ENCODE results near the gene MRPS27.
A peak's percentile ranks its signal among the peaks of the same experiment; 100 is the strongest.
"Not testable (repeated sequence)": the region's sequence is repeated elsewhere in the genome, so short reads cannot be mapped to it uniquely, and the experiment has no call there.

MRPS27 gene

DNA sequence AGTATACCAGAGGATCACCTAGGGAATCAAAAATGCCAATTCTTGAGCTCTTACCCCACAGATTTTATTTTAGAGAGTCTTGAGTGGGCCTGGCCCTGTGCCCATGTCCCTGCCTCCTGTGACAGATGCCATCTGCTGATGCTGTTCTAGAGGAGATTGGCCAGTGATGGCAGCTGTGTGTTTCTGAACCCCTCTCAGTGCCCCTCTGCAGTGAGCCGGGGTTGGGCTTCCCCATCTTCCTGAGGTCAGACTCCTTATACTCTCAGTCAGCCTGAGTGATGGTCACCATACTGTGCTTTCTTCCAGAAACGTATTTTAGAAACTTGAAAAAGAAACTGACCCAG lies 6.2 kb upstream of the MRPS27 start:
- no peaks in the 10 kb centered on the region for H3K4me1 ChIP-seq (ENCODE audit: control insufficient read depth, insufficient read depth, low read length)
- no peak for DNase-seq (ENCODE audit: low read depth, low spot score)
- H3K36me3 ChIP-seq (ENCODE audit: control insufficient read depth, insufficient read depth, low read length) = no peaks in the 10 kb centered on the region
- H3K4me3 ChIP-seq (ENCODE audit: low read length) = no peak overlapping the region
- no CpG with 5 or more reads among the region's 2 CpGs for WGBS (ENCODE audit: insufficient coverage, insufficient read length)
- H3K9me3 ChIP-seq (ENCODE audit: control insufficient read depth, insufficient read depth, low read length) = no peaks in the 10 kb centered on the region
- no peak overlapping the region for H3K27ac ChIP-seq (ENCODE audit: low read length)
- no peaks in the 10 kb centered on the region for H3K27me3 ChIP-seq (ENCODE audit: control insufficient read depth, insufficient read depth, low read length)

DNA sequence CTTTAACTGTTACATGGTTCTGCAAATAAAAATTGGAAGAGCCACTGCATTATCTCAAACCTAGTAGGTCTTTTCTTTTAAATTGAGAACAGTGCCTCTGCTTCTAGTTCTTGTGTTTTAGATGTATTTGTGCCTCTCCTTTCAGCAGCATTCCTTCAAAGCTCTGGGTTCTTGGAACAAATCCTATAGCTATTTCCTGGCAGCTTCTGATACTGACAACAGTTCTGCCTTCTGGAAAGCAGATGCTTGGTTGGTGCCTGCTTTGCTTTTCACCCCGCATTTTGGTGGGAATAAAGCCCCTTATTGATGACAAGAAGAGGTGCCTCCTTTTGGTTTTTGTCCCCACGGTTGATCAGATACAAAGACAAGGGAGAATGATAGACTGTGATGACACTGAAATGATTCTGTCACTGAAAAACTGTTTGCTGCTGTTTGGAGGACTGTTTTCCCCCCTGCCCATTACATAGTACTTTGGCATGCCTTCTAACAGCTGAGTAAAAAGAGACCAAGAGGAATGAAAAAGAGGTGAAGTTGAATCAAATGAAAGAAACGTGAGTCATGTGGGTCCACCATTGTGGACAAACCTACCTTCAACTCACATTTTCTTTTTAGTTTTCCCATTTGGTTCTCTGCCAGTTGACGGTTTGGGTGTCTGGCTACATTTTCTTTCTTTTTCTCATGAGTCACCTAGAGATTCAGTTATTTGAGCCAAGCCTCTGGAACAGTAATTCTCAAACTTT lies 5.7 kb upstream of the MRPS27 start:
- Histone ChIP-seq H3K4me3 (ENCODE audit: low read length) (no peak overlapping the region), H3K27ac (ENCODE audit: low read length) (no peak overlapping the region), H3K27me3 (ENCODE audit: control insufficient read depth, insufficient read depth, low read length) (no peaks in the 10 kb centered on the region)

DNA sequence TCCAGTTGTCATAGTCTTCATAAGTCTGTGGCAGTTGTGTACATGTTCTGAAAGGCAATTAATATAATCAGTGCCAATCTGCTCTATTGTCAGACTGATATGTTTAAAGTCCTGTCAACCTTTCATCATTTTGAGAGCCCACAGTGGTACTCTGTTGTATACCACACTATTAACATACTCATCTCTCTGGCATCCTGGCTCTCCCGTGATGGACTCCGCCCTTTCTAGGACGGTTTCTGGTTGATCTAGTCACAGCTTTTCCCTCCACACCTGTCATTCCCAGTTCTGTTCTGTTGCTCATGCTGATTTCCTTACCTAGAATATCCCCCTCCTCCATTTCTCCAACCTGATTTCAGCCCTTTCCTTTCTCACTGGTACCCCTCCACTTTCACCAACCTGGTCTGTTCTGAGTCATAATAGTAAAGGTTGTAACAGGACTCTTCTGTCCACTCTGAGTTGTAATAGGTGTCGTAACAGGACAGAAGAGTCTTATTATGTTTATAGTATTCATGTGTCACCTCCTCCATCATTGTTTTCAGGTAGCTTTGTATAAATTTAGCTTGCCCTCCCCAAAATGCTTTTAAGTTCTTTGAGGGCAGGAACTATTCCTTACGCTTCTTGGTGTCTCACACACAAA lies 4.3 kb upstream of the MRPS27 start:
- Histone ChIP-seq H3K27me3 (ENCODE audit: control insufficient read depth, insufficient read depth, low read length) (no peaks in the 10 kb centered on the region), H3K9me3 (ENCODE audit: control insufficient read depth, insufficient read depth, low read length) (no peaks in the 10 kb centered on the region), H3K4me3 (ENCODE audit: low read length) (no peak overlapping the region), H3K27ac (ENCODE audit: low read length) (no peak overlapping the region), H3K36me3 (ENCODE audit: control insufficient read depth, insufficient read depth, low read length) (no peaks in the 10 kb centered on the region), H3K4me1 (ENCODE audit: control insufficient read depth, insufficient read depth, low read length) (no peaks in the 10 kb centered on the region)
- DNase-seq (ENCODE audit: low read depth, low spot score) = no peak
- WGBS (ENCODE audit: insufficient coverage, insufficient read length) = no CpG with 5 or more reads among the region's 5 CpGs

More for the DNA sequence above, 5.7 kb upstream of the MRPS27 start:
- H3K36me3 ChIP-seq (ENCODE audit: control insufficient read depth, insufficient read depth, low read length) = no peaks in the 10 kb centered on the region
- no CpG with 5 or more reads among the region's 4 CpGs for WGBS (ENCODE audit: insufficient coverage, insufficient read length)
- no peaks in the 10 kb centered on the region for H3K9me3 ChIP-seq (ENCODE audit: control insufficient read depth, insufficient read depth, low read length)
- DNase-seq (ENCODE audit: low read depth, low spot score) = no peak
- no peaks in the 10 kb centered on the region for H3K4me1 ChIP-seq (ENCODE audit: control insufficient read depth, insufficient read depth, low read length)

- H3K4me1 ChIP-seq (ENCODE audit: control insufficient read depth, insufficient read depth, low read length); H3K9me3 ChIP-seq (ENCODE audit: control insufficient read depth, insufficient read depth, low read length); H3K36me3 ChIP-seq (ENCODE audit: control insufficient read depth, insufficient read depth, low read length); DNase-seq (ENCODE audit: low read depth, low spot score); H3K27me3 ChIP-seq (ENCODE audit: control insufficient read depth, insufficient read depth, low read length); H3K27ac ChIP-seq (ENCODE audit: low read length): not testable (repeated sequence)
- H3K4me3 ChIP-seq (ENCODE audit: low read length) = peak overlapping the region; percentile 74; the same call in 1 of the 2 replicates
- WGBS (ENCODE audit: insufficient coverage, insufficient read length) = no CpG with 5 or more reads among the region's 28 CpGs
Measured at GRCh38 chr5:72319435-72319975, 535 bp downstream of the MRPS27 start.

DNA sequence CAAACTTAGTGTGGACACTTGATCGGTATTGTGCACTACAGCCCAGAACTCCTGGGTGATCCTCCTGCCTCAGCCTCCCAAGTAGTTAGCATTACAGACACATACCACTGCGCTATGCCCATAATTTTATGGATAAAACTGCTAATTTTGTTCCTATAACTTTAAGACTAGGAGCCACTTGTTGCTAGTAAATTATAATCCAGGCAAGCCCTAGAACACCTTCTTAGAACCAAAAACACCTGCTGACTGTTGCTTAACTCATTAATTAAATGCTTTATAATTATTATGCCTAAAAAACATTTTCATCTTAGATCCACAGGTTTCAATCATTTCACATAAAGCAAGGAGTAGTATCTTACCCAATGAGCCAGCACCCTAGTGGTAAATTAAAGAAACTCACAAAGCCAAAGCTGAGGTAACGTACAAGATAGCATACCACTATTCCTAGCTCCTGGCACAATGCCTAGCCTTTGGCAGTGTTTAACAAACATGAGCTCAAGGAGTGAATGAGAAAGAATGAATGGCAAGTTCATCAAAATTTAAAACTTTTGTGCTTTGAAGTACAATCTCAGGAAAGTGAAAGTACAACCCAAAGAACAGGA lies 5.4 kb downstream of the MRPS27 start:
- no peak for DNase-seq (ENCODE audit: low read depth, low spot score)
- Histone ChIP-seq H3K9me3 (ENCODE audit: control insufficient read depth, insufficient read depth, low read length) (no peaks in the 10 kb centered on the region), H3K4me1 (ENCODE audit: control insufficient read depth, insufficient read depth, low read length) (no peaks in the 10 kb centered on the region), H3K27ac (ENCODE audit: low read length) (no peak overlapping the region), H3K4me3 (ENCODE audit: low read length) (no peak overlapping the region), H3K36me3 (ENCODE audit: control insufficient read depth, insufficient read depth, low read length) (peaks cover 5% of the 10 kb centered on the region; the same call in 1 of the 2 replicates), H3K27me3 (ENCODE audit: control insufficient read depth, insufficient read depth, low read length) (no peaks in the 10 kb centered on the region)
- WGBS (ENCODE audit: insufficient coverage, insufficient read length) = no CpG with 5 or more reads among the region's 3 CpGs

DNA sequence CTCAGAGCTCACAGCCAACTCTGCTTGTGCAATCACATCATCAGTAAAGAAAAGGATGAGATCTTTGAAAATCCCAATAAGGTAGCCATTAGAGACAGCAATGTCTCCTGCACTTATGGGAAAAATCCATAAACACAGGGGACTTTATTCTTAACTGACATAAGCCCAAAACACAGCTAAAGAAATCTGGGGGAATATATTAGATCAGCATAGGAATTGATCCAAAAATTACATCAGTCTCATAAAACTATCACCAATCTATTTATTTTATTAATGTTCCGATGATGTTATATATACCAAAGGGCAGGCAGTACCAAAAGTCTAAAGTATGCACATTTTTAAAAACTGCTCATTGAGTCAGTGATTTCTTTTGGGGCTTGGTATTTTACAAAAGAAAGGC lies 6.9 kb downstream of the MRPS27 start:
- H3K36me3 ChIP-seq (ENCODE audit: control insufficient read depth, insufficient read depth, low read length) = peaks cover 5% of the 10 kb centered on the region; the same call in 1 of the 2 replicates
- H3K27ac ChIP-seq (ENCODE audit: low read length) = no peak overlapping the region
- H3K9me3 ChIP-seq (ENCODE audit: control insufficient read depth, insufficient read depth, low read length) = no peaks in the 10 kb centered on the region
- no peaks in the 10 kb centered on the region for H3K27me3 ChIP-seq (ENCODE audit: control insufficient read depth, insufficient read depth, low read length)
- DNase-seq (ENCODE audit: low read depth, low spot score) = no peak
- WGBS (ENCODE audit: insufficient coverage, insufficient read length) = no CpG with 5 or more reads among the region's 1 CpG
- no peak overlapping the region for H3K4me3 ChIP-seq (ENCODE audit: low read length)
- H3K4me1 ChIP-seq (ENCODE audit: control insufficient read depth, insufficient read depth, low read length) = peaks cover 2% of the 10 kb centered on the region; the same call in 1 of the 2 replicates

- Histone ChIP-seq H3K36me3 (ENCODE audit: control insufficient read depth, insufficient read depth, low read length) (peaks cover 5% of the 10 kb centered on the region; the same call in 1 of the 2 replicates), H3K4me1 (ENCODE audit: control insufficient read depth, insufficient read depth, low read length) (peaks cover 2% of the 10 kb centered on the region; the same call in 1 of the 2 replicates), H3K27ac (ENCODE audit: low read length) (no peak overlapping the region), H3K27me3 (ENCODE audit: control insufficient read depth, insufficient read depth, low read length) (no peaks in the 10 kb centered on the region), H3K9me3 (ENCODE audit: control insufficient read depth, insufficient read depth, low read length) (no peaks in the 10 kb centered on the region), H3K4me3 (ENCODE audit: low read length) (no peak overlapping the region)
- DNase-seq (ENCODE audit: low read depth, low spot score) = no peak
- no CpG with 5 or more reads among the region's 6 CpGs for WGBS (ENCODE audit: insufficient coverage, insufficient read length)
Measured at GRCh38 chr5:72308853-72309191, 11.2 kb downstream of the MRPS27 start.

DNA sequence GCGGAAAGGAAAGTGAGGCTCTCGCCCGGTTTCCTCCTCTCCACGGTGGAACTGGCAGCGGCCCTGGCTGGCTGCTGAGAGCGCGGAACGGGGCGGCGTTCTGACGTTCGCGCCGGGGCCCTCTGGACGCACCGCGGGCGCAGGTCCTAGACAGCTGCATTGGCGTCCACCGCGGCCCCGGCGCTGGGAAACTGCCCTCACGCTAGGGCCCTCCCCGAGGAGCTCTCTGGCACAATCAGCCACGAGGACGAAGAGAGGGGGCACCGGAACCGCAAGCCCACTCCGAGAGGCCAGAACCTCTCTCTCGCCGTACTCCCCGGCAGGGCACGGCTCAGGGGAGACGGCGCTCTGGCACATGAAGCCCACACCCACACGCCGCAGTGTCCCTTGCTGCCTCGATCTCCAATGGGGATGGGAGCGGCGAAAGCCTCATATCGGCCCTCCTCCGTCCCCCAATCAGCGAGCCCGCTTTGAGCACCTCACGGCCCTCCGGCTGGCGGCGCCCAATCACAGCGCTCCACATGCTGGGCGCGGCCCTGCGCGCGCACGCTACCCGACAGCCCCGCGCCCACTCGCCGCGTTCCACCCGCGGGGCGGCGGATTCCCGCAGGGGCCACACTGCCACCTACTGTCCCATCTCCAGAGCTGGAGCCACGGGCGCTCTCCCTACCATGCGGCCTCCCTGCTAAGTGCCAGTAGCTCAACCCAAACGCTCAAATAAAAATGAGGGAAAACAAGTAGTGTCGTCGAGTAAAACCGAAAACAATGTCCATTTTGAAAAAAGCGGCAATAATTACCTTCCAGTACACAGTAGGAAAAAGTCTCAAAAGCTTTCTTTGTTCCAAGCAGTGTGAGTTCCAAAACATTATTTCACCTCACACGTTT lies 11.8 kb downstream of the MRPS27 start:
- Histone ChIP-seq H3K9me3 (ENCODE audit: control insufficient read depth, insufficient read depth, low read length) (no peaks in the 10 kb centered on the region), H3K4me3 (ENCODE audit: low read length) (peak overlapping the region; percentile 65), H3K4me1 (ENCODE audit: control insufficient read depth, insufficient read depth, low read length) (peaks cover 2% of the 10 kb centered on the region; the same call in 1 of the 2 replicates), H3K27me3 (ENCODE audit: control insufficient read depth, insufficient read depth, low read length) (no peaks in the 10 kb centered on the region), H3K36me3 (ENCODE audit: control insufficient read depth, insufficient read depth, low read length) (peaks cover 5% of the 10 kb centered on the region; the same call in 1 of the 2 replicates), H3K27ac (ENCODE audit: low read length) (no peak overlapping the region)
- WGBS (ENCODE audit: insufficient coverage, insufficient read length) = no CpG with 5 or more reads among the region's 76 CpGs
- peak; percentile 83 for DNase-seq (ENCODE audit: low read depth, low spot score)

- H3K4me1 ChIP-seq (ENCODE audit: control insufficient read depth, insufficient read depth, low read length) = peaks cover 2% of the 10 kb centered on the region; the same call in 1 of the 2 replicates
- H3K27ac ChIP-seq (ENCODE audit: low read length) = no peak overlapping the region
- WGBS (ENCODE audit: insufficient coverage, insufficient read length) = no CpG with 5 or more reads among the region's 8 CpGs
Measured at GRCh38 chr5:72307573-72307967, 12.5 kb downstream of the MRPS27 start.

More at GRCh38 chr5:72307573-72307967, 12.5 kb downstream of the MRPS27 start:
- Histone ChIP-seq H3K27me3 (ENCODE audit: control insufficient read depth, insufficient read depth, low read length) (no peaks in the 10 kb centered on the region), H3K4me3 (ENCODE audit: low read length) (peak overlapping the region; percentile 65; the same call in 1 of the 2 replicates), H3K9me3 (ENCODE audit: control insufficient read depth, insufficient read depth, low read length) (no peaks in the 10 kb centered on the region), H3K36me3 (ENCODE audit: control insufficient read depth, insufficient read depth, low read length) (peaks cover 5% of the 10 kb centered on the region; the same call in 1 of the 2 replicates)
- DNase-seq (ENCODE audit: low read depth, low spot score) = no peak
